GM19240 (cell line): Measurements from ENCODE around the gene WDR37.
"Not testable (repeated sequence)": the region's sequence is repeated elsewhere in the genome, so short reads cannot be mapped to it uniquely, and the experiment has no call there.

Experiments used
- DNase-seq: peaks from one replicate; pipeline ENCODE4 v3.0.0; 2011; ENCODE audit warnings: low spot score; ENCODE audit not compliant: insufficient read length

Gene WDR37

DNA sequence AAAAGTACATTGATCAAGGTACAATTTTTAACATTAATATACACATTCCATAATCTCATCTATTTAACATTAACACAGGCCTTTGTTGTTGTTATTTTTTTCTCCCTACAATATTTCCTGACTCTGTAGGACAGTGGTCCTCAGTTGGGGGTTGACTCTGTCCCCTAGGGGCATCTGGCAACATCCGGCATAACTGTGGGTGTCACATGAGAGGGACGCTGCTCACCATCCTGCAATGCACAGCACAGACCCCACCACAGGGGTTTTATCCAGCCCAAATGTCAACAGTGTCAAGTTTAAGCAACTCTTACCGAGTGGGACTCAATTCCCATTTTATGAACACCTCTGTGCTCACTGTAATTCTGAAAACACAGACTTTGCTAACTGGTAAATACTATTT lies 16.1 kb upstream of the WDR37 start:
- DNase-seq, result no peak

DNA sequence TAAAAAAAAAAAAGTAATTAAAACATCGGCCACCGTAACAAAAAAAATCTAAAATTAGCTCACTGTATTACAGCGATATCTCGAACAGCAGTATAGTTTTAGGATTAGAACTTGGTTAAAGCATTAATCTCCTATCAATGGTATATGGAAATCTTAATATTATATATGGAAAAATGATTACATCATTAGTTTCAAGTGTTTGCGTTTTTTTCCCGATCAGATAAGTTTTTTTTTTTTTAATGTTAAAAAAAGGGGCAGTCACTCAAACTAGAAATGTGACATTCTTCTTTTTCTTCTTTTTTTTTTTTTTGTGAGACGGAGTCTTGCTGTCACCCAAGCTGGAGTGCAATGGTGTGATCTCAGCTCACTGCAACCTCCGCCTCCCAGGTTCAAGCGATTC lies 14.7 kb upstream of the WDR37 start:
- DNase-seq, result no peak

DNA sequence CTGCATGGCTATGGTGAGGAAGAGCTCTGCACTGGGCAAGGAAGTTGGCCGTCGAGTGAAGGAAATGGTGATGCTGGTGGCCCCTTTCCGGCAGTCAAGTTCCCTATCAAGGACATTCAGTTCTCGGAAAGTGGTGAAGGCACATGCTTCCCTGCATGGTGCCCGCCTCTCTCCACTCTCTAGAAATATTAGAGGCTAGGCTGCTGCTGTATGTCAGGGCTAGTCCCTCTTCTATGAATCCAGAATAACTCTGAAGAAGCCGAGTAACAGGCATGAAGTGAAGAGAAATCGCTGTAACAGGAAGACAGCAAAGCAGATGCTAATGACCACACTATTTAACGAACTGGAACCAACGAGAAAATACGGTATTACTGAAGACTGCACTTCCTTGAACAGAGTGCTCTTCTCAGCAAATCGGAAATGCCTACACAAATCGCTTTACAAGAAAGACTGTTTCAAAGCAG lies 12.6 kb upstream of the WDR37 start:
- peak; percentile 10 for DNase-seq

GRCh38 chr10:1044146-1044545 lies 12.0 kb upstream of the WDR37 start:
- DNase-seq, result no peak

DNA sequence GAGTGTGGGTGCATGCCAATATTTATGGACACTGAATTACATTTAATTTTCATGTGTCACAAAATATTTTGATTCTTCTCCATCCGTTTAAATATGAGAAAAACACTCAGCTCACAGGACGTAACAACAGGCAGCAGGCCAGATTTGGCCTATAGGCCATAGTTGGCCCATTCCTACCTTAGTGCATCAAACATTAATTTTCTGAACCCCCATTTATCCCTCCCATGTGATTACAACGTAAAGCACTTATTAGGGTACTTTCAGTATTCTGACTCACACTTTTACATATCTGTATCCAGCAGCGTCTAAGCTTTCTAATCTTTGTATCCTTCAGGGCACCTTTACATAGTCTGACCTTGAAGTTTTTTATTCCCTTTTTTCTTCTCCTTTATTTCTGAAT lies 11.2 kb upstream of the WDR37 start:
- no peak for DNase-seq

GRCh38 chr10:1045415-1045814 lies 10.8 kb upstream of the WDR37 start:
- no peak for DNase-seq

GRCh38 chr10:1047937-1048336 lies 8.2 kb upstream of the WDR37 start:
- DNase-seq, result no peak

DNA sequence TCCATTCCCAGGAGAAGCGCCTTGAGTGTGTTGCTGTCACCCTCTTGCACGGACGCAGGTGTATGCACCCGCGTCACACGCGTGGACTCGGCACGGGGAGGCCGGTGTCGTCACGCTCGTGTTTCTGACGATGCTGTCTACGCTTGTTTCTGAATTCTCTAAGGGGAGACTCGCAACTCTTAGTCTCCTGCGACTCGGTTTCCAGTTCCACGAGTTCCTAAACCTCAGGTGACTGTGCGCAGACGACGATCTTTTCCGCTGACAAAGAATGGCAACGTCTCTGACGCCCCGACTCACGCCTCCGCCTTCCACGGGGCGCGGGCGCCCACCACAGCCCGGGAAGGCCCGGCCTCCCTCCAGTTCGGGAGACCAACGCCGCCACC lies 7.8 kb upstream of the WDR37 start:
- no peak for DNase-seq

GRCh38 chr10:1048732-1049424 lies 7.3 kb upstream of the WDR37 start, which contains the start of gene IDI1:
Gene IDI1, minus strand, starts transcription at chr10:1049119. Its CDS starts 116 bp downstream, at chr10:1049003.
- peak; percentile 72 for DNase-seq

DNA sequence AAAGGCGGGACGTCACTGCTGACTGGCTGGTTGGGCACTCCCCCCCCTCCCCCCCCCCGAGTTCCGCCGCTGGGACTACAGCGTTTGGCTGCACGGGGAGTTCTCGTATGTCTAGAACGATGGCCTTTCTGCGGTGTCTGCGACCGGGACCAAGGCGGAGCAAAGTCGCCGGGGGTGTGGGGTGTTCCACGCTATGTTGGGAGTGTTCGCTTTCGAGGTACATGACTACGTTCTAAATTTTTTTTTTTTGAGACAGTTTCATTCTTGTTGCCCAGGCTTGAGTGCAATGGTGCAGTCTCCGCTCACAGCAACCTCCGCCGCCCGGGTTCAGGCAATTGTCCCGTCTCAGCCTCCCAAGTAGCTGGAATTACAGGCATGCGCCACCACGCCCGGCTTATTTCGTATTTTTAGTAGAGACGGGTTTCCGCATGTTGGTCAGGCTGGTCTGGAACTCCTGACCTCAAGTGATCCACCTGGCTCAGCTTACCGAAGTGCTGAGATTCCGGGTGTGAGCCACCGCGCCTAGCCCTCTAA lies 6.7 kb upstream of the WDR37 start:
- DNase-seq, result no peak

- DNase-seq, result no peak
These were observed 6.0 kb upstream of the WDR37 start for GRCh38 chr10:1050145-1050544.

DNA sequence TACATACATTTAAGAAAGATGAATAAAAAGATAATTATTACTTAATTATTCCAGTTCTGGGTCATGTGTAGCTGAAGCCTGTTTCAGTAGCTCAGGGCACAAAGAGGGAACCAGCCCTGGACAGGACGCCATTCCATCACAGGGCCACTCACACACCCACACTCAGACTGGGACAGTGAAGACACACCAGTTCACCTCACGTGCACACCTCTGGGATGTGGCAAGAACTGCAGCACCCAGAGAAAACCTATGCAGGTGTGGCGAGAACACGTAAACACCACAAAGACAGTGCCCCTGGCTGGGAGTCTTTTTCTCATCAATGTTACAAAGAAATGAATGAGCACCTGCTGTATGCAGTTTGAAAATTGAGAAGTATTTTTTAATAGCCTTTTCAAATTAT lies 5.6 kb upstream of the WDR37 start:
- DNase-seq, result no peak

- DNase-seq, result no peak
These were observed 1.5 kb upstream of the WDR37 start for GRCh38 chr10:1054684-1055083.

DNA sequence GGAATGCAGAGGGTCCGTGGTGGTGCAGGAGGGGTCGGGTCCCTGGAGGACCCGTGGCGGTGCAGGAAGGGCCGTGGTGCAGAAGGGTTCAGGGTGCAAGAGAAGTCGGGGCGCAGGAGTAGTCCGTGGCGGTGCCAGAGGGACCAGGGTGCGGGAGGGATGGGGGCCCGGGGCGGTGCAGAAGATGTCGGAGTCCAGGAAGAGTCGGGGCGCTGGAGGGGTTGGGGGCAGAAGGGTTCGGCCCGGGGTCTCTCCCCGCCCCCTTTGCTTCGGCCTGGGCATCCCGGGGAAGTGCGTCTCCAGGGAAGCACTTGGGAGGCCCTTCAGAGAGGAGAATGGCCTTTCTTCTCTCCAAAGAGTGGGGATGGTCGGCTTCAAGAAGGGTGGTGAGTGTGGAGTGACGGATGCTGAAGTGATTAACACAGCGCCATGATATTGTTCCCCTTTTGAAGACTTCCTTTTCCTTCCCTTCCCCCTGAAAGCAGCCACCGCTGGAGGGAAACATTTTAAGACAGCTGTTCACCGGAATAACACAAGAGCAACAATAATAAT lies 997 bp downstream of the WDR37 start:
- DNase-seq, result no peak

DNA sequence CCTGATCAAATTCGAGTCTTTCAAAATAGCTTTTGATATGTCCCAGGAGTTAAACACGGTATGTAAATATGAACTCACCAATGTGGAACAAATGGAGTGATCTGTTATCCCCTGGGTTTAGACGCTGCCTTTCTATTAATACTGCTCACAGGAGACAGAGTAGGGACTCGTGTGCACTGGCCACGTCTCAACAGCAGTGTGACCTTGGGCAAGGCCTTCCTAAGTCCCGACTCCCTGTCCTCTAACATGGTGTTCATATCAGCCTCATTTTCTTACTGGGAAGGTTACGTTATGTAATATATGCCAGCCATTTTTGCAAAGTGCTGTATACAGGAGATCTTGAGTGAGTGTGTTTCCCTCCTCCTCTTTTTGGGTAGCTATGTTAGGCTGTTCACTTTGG lies 1.8 kb downstream of the WDR37 start:
- no peak for DNase-seq

DNA sequence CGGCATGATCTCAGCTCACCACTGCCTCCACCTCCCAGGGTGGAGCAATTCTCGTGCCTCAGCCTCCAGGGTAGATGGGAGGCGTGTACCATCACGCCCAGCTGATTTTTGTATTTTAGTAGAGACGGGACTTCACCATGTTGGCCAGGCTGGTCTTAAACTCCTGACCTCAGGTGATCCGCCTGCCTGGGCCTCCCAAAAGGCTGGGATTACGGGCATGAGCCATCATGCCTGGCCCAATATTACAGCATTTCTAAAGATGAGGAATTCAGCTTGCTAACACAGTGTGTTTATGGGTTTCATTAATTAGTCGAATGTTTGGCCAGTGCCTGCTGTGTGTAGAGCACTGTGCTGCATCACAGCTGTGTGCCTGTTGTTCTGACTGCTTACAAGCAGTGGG lies 3.7 kb downstream of the WDR37 start:
- no peak for DNase-seq

DNA sequence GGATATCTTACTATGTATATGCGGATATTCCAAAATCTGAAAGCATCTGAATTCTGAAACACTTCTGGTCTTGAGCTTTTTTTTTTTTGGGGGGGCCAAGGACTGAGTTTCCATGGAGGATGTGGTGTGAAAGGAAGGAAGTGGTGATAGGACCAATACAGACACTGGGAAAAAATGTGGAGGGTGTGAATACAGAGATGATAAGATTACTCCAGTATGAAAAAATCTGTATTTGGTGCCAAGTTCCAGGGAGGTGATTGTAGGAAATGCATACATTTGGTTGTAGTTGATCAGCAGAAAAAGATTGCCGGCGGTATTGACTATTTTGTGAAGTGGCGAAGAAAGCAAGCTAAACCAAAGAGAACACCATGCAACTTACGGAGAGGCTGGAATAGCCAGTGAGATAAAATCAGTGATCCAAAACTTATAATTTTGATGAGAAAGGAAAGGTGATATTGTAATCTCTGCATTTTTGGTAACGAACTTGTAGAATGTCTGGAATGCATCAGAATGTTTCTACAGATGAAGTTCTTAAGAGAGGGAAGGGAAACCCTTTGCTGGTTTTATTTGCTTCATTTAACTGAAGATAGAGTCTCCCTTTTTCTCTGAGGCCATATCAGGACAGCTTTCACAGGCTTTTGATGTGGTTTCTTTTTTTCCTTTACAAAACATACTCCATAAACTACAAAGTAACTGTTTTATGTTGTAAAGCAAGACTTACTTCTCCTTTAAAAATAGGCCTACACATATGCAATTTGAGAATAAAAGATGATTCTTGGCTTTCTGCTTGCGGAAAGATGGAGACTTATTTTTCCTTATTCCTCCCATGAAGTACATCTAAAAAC lies 6.0 kb downstream of the WDR37 start:
- no peak for DNase-seq

GRCh38 chr10:1063232-1063865 lies 7.2 kb downstream of the WDR37 start:
- no peak for DNase-seq

GRCh38 chr10:1064964-1065247 lies 8.7 kb downstream of the WDR37 start:
- DNase-seq, result no peak

GRCh38 chr10:1066734-1067133 lies 10.5 kb downstream of the WDR37 start:
- DNase-seq, result not testable (repeated sequence)

- no peak for DNase-seq
These were observed 12.5 kb downstream of the WDR37 start for GRCh38 chr10:1068380-1069361.
